Dedifferentiated amniotic fluid mesenchymal stem cell (primary cell): Measurements from ENCODE around the gene MYBBP1A.
"Not testable (repeated sequence)": the region's sequence is repeated elsewhere in the genome, so short reads cannot be mapped to it uniquely, and the experiment has no call there.

Source experiments
- DNase-seq: peaks from one replicate; pipeline ENCODE4 v3.0.0-alpha.2; 2016; ENCODE audit errors: extremely low spot score

The MYBBP1A gene, protein sequence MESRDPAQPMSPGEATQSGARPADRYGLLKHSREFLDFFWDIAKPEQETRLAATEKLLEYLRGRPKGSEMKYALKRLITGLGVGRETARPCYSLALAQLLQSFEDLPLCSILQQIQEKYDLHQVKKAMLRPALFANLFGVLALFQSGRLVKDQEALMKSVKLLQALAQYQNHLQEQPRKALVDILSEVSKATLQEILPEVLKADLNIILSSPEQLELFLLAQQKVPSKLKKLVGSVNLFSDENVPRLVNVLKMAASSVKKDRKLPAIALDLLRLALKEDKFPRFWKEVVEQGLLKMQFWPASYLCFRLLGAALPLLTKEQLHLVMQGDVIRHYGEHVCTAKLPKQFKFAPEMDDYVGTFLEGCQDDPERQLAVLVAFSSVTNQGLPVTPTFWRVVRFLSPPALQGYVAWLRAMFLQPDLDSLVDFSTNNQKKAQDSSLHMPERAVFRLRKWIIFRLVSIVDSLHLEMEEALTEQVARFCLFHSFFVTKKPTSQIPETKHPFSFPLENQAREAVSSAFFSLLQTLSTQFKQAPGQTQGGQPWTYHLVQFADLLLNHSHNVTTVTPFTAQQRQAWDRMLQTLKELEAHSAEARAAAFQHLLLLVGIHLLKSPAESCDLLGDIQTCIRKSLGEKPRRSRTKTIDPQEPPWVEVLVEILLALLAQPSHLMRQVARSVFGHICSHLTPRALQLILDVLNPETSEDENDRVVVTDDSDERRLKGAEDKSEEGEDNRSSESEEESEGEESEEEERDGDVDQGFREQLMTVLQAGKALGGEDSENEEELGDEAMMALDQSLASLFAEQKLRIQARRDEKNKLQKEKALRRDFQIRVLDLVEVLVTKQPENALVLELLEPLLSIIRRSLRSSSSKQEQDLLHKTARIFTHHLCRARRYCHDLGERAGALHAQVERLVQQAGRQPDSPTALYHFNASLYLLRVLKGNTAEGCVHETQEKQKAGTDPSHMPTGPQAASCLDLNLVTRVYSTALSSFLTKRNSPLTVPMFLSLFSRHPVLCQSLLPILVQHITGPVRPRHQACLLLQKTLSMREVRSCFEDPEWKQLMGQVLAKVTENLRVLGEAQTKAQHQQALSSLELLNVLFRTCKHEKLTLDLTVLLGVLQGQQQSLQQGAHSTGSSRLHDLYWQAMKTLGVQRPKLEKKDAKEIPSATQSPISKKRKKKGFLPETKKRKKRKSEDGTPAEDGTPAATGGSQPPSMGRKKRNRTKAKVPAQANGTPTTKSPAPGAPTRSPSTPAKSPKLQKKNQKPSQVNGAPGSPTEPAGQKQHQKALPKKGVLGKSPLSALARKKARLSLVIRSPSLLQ (N-terminal part only)

GRCh38 chr17:4554997-4555799 is at the start of gene MYBBP1A:
Gene MYBBP1A, minus strand, starts transcription at chr17:4555384. Its CDS starts 60 bp downstream, at chr17:4555324.
- DNase-seq: peak; percentile 97

DNA sequence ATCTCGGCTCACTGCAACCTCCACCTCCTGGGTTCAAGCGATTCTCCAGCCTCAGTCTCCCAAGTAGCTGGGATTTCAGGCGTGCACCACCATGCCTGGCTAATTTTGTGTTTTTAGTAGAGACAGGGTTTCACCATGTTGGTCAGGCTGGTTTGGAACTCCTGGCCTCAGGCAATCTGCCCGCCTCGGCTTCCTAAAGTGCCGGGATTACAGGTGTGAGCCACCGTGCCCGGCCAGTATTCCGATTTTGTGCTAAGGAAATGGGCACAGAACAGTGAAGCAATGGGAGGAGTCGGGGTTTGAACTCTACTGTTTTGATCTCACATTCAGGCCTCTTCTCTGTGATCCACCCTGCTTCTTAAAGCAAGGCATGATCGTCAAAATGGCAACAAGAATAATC is 49.6 kb upstream of the MYBBP1A start:
- not testable (repeated sequence) for DNase-seq

DNA sequence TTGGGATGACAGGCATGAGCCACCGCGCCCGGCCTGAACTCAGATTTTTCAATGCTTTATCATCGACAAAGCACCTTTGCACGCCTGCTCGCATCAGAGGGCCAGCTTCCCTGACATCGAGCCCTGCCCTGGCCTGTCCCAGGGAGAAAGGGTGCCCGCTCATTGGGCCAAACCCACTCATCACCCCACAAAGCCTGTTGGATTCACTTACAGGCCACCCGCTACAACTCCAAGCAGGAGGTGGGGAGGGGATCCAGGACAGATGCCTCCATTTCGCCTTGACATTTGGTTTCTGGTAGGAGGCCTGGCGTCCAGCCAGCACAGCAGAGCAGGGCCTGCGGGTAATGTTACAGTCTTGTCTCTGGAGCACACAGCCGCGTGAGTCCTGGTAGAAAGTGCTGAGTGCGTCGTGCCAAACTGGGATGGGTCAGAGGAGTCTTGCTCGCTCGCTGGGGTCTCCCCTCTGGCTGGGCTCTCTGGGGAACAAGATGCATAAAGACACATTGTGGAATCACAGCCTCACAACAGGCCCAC is 49.0 kb upstream of the MYBBP1A start:
- DNase-seq: peak; percentile 51

DNA sequence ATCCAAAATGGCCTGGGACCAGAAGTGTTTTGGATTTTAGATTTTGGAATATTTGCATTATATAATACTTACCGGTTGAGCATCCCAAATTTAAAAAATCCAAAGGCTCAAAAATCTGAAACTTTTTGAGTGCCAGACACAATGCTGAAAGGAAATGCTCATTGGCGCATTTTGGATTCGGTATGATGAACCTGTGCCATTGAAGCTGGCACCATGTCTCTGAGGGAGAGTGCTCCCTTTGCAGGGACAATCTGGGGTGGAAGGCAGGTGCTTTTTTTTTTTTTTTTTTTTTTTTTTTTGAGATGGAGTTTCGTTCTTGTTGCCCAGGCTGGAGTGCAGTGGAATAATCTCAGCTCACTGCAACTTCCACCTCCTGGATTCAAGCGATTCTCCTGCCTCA is 46.9 kb upstream of the MYBBP1A start:
- no peak for DNase-seq

DNA sequence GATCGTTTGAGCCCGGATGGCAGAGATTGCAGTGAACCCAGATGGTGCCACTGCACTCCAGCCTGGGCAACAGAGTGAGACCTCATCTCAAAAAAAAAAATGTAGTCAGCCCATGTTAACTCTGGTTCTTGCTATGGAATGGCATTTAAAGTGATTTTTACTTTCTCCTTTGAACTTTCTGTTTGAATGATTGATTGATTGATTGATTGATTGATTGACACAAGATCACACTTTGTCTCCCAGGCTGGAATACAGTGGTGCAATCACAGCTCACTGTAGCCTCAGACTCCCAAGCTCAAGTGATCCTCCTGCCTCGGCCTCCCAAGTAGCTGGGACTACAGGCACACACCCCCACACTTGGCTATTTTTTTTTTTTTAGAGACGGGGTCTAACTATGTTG is 46.1 kb upstream of the MYBBP1A start:
- no peak for DNase-seq

- no peak for DNase-seq
Observed at GRCh38 chr17:4600563-4600962, 45.4 kb upstream of the MYBBP1A start.

DNA sequence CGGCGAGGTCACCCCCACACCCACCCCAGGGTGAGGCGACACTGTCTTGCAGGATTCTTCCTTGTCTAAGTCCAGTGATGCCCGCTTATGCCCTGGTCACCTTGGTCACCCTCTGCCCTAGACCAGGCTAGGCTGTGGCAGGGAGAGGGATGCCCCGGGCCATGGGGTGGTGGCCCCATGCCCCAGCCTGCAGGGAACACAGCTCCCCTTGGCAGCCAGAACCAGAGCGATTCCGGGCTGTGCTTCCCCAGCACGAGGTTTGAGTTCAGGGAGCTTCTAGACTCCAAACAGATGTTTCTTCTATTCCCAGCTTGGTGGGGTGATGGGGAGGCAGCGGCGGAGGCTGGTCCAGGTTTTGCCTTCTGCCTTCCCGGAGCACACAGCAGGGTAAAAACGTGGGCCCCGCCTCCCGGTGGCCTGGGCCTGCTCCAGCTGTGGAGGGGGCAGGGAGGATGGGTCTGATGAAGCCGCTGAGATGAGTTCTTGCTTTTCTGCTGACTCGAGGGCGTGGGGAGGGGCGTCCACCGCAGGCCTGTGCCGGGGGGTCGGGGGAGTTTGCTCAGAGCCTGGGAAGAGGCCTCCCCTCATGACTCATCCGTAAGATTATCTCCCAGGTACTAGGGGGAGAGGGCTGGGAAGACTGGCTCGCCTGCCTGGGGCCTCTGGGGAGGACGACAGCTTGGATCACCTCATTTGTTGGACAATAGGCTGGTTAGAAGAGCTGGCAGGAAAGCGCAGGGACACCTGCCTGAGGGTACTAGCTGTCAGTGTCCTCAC is 44.5 kb upstream of the MYBBP1A start:
- DNase-seq: no peak

GRCh38 chr17:4598776-4599504 is 43.8 kb upstream of the MYBBP1A start:
- DNase-seq: no peak

GRCh38 chr17:4597975-4598374 is 42.8 kb upstream of the MYBBP1A start:
- no peak for DNase-seq

DNA sequence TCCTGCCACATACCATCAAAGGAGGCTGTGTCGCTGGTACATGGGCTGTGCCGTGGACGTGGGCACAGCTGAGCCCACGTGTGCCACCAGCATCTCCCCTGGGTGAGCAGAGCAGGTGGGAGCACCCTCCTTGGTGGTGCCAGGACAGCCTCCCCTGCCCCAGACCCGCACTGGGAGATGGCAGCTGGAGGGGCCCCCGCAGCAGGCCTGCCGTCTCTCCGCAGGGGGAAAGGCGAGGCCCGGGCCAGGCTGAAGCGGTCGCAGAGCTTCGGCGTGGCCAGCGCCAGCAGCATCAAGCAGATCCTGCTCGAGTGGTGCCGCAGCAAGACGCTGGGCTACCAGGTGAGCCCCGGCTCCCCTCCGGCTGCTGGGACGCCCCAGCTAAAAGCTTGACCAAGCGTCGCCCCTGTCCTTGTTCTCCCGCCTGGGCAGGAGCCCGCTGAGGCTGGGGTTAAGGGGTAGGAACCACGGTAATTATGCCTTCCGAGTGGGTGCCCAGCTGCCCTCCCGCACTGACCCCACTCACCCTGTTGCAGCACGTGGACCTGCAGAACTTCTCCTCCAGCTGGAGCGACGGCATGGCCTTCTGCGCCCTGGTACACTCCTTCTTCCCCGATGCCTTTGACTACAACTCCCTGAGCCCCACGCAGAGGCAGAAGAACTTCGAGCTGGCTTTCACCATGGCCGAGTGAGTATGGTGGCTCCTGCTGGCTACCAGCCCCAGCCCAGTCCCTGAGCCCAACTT is 41.6 kb upstream of the MYBBP1A start:
- DNase-seq: no peak

DNA sequence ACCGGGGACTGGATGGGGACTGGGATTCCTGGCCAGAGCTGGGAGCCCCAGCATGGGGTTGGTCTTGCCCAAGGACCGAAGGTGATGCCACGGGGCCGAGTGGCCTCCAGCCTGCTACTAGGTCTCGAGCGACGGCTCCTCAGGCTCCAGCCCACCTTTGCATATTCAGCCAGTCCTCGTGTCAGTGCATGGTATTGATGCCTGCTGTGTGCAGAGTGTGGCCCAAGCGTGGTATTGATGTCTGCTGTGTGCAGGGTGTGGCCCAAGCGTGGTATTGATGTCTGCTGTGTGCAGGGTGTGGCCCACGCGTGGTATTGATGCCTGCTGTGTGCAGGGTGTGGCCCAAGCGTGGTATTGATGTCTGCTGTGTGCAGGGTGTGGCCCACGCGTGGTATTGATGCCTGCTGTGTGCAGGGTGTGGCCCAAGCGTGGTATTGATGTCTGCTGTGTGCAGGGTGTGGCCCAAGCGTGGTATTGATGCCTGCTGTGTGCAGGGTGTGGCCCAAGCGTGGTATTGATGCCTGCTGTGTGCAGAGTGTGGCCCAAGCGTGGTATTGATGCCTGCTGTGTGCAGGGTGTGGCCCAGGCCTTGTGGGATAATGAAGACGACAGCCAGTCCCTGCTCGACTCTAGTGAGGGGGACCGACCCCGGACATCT is 40.6 kb upstream of the MYBBP1A start:
- DNase-seq: not testable (repeated sequence)

DNA sequence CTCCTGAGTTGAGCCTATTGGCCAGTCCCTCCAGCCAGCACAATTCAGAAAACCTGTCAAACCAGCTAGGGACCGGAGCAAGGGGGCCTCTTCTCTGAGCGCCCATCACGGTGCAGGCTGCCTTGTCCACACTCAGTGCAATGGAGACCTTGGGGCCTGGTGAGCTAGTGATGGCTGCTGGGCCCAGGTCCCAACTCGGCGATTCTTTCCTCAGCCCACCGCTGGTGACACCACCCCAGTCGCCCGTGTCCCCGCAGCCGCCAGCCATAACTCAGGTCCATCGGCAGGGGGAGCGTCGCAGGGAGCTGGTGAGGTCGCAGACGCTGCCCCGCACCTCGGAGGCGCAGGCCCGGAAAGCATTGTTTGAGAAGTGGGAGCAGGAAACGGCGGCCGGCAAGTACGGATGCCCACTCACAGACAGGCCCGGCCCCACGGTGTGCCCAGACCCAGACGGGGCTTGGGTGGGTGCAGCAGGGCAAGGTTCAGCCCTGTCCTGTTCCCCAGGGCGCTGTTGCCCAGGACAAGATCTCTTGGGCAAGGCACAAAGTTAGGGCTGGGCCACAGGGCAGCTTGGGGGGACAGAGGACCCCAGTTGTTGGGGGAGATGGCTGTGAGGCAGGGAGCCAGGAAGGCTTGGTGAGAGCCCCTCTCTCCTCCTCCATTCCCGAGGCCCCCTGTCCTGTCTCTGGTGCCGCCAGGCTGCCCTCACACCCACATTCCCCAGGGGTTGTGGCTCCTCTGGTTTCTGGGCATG is 39.9 kb upstream of the MYBBP1A start:
- DNase-seq: no peak

GRCh38 chr17:4594406-4594805 is 39.2 kb upstream of the MYBBP1A start:
- DNase-seq: no peak

GRCh38 chr17:4593021-4593421 is 37.8 kb upstream of the MYBBP1A start:
- no peak for DNase-seq

GRCh38 chr17:4592240-4593005 is 37.2 kb upstream of the MYBBP1A start:
- no peak for DNase-seq

GRCh38 chr17:4591529-4591928 is 36.3 kb upstream of the MYBBP1A start:
- DNase-seq: no peak
